HG03378 (cell line): Measurements from ENCODE around the gene BAD.
A peak's percentile ranks its signal among the peaks of the same experiment; 100 is the strongest.

Source experiments
- ATAC-seq: cut with Tn5 transposase; IDR thresholded peaks from one replicate; pipeline ENCODE4 v1.9.1; 2021; ENCODE audit warnings: mild to moderate bottlenecking, moderate library complexity; ENCODE audit not compliant: unreplicated experiment

The BAD gene

DNA sequence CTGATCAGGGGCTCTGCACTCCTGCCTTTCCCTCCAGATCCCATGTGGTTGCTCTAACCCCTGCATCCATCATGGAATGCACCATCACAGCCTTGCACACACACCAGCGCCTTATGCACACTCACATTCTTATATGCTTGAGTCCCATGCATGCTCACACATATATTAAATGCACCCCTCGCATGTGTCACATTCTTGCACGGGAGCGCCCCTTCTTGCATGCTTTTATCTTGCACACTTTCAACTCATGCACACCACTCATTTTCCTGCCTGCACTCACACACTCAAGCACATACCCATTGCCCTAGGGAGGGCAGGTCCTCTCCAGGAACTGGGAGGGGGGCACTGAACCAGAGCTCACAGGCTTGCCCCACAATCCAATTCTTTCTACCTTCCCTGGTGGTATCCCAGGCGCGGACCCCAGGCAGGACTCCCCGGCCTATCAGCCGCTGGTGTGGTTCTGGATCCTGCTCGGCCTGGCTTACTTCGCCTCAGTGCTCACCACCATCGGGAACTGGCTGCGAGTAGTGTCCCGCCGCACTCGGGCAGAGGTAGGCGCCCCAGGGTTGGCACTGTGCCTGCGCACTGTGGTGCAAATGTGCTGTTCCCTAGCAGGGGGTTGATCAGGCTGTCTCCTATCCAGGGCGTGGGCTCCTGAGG, 13.4 kb upstream of the BAD start:
- ATAC-seq, result no peak

DNA sequence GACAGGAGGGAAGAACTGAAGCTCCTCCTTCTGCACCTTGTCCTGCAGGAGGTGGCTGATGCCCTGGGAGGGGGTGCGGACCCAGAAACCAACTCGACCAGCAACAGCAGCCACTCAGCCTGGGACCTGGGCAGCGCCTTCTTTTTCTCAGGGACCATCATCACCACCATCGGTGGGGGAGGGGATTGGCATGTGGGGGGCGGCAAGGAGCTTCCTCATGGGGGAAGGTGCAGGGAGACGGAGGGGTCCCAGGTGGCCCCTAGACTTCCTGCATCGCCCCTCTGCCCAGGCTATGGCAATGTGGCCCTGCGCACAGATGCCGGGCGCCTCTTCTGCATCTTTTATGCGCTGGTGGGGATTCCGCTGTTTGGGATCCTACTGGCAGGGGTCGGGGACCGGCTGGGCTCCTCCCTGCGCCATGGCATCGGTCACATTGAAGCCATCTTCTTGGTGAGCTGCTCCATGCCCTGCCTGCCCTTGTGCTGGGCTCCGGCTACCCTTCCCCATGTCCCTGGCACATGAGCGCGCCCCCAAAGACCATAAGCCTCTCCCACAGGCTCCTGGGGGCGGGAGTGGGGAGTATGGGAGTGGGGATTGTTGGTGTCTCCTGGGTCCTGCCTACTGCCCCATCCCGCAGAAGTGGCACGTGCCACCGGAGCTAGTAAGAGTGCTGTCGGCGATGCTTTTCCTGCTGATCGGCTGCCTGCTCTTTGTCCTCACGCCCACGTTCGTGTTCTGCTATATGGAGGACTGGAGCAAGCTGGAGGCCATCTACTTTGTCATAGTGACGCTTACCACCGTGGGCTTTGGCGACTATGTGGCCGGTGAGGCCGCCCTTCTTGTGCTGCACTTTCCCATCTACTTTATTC, 12.6 kb upstream of the BAD start:
- ATAC-seq, result no peak

DNA sequence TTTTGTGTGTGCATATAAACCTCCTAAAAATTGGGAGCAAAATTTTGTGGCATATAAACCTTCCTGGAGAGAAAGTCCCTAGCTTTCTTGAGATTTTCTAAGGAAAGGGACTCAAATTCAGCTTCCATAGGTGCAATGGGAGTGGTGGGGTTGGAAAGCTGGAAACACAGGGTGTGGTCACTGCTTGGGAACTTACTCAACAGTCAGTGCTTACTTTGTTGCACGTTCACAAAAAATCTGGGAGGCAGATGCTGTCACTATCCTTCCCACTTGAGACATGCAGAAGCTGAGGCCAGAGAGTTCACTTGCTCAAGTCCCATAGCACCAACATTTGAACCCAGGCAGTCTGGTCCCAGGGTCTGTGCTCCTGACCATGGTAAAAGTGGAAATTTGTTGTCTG, 11.8 kb upstream of the BAD start:
- no peak for ATAC-seq

DNA sequence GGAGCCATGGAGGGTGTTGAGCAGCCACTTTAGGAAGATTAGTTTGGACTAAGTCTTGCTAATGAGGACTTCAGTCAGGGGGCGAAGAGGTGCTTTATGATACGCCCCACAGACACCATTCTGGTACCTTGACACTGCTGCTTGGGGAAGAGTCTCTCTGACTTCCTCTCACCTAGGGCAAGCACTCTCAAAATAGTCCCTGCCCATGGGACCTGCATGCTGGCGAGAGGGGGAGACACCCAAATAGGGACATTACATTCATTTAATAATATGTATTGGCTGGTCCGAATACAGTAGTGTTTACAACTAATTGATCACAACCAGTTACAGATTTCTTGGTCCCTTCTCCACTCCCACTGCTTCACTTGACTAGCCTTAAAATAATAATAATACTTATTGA, 11.3 kb upstream of the BAD start:
- no peak for ATAC-seq

DNA sequence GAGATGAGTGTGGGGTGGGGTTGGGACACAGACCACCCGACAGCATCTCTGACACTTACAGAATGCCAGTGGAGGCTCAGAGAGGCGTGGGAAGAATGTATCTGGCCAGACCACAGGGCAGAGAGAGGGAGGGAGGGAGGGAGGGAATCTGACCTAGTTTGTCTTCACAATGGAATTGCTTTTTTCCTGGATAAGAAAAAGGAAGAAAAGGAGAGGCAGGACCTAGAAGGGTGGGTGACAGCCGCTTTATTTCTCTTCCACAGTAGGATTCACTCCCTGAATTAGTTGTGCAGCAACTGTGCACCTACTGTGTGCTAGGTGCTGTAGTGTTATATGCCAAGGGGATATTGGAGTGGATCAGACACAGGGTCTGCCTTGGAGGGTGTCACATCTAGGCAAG, 10.3 kb upstream of the BAD start:
- ATAC-seq, result no peak

DNA sequence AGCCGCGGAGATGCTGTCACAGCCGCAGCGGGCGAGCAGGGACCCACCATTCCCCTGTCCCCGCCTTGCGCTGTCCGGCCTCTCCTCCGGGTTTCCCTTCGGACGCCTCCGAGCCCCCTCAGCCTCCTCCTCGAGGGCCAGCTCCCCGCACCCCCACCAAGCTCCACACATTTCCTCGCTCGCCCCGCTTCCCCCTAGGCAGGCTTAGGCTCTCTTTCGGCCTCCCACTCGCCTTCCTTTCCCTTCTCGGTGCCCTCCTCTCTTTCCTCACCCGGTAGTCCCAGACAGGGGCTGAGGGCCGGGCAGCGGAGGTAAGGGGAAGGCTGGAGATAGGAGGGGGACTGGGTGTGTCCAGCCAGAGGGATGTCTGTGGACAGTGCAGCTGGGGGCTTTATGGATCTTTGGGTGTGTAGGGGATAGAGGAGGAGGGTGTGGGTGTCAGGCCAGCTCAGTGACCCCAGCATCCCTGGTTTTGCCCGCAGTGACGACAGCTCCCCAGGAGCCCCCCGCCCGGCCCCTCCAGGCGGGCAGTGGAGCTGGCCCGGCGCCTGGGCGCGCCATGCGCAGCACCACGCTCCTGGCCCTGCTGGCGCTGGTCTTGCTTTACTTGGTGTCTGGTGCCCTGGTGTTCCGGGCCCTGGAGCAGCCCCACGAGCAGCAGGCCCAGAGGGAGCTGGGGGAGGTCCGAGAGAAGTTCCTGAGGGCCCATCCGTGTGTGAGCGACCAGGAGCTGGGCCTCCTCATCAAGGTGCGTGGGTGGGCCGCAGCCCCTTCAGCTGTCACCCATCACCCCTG, 8.2 kb upstream of the BAD start:
- no peak for ATAC-seq

DNA sequence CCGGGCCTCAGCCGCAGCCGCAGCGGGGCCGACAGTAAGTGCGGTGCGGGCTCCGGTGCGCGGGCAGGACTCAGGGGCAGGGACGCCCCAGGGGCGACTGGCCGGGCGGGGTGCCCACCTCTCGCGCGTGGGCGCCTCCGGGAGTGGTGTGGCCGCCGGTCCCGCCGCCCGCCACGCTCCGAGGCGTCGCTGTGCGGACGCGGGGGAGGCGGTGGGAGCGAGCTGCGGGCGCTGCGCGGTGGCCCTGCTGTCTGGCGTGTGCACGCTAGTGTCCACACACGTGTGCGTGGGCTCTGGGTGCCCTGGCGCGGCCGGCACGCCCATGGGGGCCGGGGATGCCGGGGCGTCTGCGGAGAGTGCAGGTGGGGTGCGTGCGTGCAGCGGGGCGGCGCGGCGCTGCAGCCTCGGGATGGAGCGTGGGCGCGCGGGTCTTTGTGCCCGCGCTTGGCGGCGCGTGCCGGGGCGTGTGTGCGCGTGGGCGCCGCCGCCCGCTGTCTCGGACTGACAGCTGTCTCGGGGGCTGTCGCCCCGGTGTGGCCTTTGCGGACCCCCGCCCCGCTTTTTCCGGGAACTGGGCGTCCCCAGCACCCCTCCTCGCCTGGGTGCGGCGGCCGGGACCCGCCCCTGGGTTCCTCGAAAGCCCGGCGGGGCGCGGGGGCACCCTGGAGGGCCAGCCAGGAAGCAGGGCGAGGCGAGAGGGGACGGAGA, 7.4 kb upstream of the BAD start:
- ATAC-seq, result no peak

DNA sequence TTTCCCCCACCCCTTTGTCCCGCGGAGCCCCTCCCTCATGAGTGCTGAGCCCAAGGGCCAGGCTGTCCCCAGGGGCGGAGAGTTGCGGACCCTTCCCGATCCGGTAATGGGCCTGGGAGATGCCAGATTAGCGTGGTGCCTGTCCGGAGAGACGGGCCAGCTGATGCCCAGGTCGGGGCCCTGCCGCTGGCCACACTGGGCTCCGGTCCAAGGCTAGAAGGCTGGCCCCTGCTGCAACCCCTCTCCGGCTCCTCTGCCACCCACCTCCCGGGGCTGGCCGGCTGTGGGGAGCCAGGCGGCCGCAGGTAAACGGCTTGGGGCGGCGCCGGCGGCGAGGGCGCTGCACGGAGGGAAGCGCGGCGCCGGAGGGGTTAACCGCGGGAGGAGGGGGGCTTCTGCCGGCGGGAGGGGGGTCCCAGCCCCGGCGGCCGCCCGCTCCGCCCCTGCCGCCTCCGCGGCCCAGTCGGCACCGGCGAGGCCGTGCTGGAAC, 6.8 kb upstream of the BAD start, which contains the start of gene KCNK4:
Gene KCNK4, plus strand, starts transcription at position 41 of the 490 bp plus-strand sequence. CDS start 1,717 bp downstream, outside the sequence.
- ATAC-seq, result no peak

DNA sequence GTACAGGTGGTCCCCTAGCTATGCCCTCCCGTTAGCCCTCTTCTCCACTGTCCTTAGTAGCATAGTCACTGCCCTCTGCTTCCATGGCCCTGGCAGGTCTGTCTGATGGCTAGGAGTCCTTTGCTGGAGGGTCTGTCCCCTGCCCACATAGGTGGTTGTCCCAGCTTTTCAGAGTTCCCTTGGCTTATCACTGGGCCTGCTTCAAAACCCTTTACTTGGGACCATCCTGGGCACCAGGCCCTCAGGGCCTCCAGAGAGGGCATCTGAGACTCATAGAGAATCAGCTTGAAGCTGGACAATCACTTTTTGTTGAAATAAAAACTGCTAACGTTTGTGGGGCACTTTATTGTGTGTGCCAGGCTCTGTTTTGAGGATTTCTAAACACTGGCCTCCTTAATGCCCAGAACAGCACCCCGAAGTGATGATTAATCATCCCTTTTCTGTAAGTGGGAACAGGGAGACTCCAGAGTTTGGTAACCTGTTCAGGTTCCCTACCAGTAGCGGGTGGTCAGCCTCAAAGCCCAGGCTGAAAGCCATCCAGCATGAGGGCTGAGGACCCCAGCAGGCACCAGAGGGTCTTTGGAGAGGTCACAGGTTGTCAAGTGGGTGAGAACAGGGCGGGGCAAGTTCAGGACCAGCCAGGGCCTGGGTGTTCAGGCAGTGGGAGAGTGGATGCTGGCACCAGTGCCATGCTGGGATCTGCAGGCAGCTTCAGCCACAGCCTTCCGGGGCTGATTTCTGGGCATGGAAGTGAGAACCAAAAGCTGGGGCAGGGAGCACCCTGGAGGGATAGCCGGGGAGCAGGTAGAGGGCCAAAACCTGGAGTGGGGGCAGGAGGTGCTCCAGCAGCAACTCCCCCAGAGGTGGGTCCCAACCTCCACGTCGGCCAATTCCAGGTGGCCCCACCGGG, 6.1 kb upstream of the BAD start:
- ATAC-seq, result no peak

DNA sequence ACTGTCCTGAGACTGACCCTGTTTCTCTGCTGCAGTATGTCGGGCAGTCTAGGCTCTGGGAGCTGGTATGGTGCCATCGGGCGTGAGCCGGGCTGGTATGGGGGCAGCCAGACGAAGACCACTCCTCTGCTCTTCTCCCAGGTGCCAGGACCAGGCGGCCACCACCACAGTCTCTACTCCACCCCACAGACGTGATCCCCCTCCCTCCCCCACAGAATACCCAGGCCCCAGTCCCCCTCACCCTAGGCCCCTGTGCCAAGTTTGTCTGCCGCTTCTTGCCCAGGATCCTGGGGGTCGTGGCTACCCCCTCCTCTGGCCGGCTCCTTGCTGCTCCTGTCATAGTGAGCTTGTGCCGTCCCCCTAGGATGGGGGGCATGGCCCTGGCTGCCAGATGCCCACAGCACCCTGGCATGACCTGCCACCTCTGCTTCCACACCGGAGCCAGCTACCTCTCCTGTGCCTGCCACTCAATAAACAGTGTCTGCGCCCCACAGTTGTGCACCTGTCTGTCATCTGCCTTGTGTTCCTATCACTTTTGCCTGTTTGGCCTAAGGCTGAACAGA, 4.6 kb upstream of the BAD start:
- ATAC-seq, result no peak

GRCh38 chr11:64288353-64288750, 3.9 kb upstream of the BAD start:
- no peak for ATAC-seq

GRCh38 chr11:64287676-64288352, 3.3 kb upstream of the BAD start:
- no peak for ATAC-seq

GRCh38 chr11:64286801-64287159, 2.3 kb upstream of the BAD start:
- no peak for ATAC-seq

GRCh38 chr11:64285885-64286800, 1.7 kb upstream of the BAD start:
- ATAC-seq, result no peak

DNA sequence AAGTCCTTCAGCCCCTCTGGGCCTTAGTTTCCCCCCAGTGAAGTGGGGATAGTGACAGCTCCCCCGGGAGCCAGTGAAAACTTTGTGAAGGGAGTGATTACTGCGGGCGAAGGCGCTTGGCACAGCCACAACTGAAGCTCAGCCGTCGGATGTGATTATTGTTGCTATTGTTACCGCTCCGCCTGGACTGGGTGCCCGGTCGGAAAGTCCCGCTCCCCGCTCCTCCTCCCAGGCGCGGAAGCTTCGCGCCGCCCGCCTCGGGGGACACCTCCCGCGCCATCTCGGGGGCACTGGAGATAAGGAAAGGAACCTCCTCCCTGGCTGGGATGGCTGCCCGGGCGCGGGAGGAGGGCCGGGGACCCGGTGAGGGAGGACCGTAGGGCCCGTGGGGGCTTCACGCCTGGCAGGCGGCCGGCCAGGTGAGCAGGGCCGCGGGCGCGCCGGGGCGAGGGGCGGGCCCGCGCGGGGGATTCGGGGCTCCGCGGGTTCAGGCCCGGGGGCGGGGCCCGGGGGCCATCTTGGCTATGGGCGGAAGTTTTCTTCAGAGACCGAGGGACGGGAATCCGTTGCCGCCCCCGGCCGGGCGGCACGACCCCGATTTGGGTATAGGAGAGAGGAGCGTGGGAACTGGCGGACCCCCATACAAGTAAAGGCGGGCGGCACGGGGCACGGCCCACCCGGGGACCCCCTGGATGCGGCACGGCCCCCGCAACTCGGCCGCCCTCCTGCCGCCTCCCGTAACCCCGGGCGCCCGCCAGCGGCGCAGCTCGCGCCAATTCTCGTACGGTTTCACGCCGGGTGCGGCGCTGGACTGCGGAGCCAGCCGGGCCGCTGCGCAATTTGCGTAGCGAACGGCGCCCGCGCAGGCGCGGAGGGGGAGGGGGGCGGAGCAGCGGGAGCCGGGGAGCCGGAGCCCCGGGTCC, 758 bp upstream of the BAD start, which contains the start of gene GPR137:
Gene GPR137, plus strand, starts transcription at position 887 of the 923 bp plus-strand sequence. CDS start 677 bp downstream, outside the sequence.
- ATAC-seq, result peak; percentile 48

GRCh38 chr11:64283092-64283491, 1.4 kb downstream of the BAD start:
- no peak for ATAC-seq
